Inferior parietal cortex (tissue), 1 donor: ENCODE measurements around the gene RTP3.
"Not testable (repeated sequence)": the region's sequence is repeated elsewhere in the genome, so short reads cannot be mapped to it uniquely, and the experiment has no call there.

Experiments
- DNase-seq: peaks from one replicate; pipeline ENCODE4 v3.0.0-alpha.2; 2016; ENCODE audit errors: extremely low spot score

RTP3 gene

DNA sequence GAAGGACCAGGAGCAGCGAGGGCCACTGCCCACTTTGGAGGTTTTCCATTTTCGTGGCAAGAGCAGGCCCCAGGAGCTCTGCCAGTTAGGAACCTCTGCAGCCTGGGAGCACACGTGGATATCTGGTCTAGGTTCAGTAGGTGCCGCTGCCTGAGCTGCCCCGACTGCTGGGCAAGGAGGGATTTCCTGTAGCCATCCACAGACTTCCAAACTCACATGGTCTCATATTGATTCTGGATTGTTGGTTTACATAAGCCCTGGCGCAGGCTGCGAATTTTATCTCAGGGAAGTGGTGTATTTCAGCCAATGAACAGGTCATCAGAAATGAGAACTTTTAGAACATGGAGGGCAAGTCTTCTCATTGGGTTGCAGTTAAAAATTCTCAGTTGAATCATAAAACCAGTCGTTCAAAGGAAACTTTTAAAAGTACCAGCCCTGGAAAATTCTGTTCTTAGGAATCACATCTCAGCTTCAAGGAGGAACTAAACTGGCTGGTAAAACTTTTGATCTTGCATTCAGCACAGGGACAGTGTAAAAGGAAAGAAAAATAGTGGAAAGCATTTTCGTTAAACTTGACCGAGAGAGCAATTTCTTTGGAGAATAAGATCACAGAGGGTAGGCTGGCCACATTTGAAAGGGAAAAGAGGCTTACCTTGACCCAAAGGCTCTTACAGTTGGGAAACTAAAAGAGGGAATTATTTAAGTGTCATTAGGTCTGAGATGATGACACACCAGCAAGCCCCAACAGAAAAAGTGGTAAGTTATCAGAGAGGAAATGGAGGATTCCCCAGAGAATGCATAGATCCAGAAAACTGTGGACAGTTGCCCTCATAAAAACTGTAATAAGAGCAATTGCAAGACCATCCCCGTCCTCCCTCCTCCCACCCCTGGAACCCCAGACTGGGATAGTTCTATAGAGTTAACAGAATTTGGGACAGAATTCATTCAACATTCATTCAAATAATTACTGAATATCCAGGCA lies 6.4 kb upstream of the RTP3 start:
- DNase-seq: no peak

DNA sequence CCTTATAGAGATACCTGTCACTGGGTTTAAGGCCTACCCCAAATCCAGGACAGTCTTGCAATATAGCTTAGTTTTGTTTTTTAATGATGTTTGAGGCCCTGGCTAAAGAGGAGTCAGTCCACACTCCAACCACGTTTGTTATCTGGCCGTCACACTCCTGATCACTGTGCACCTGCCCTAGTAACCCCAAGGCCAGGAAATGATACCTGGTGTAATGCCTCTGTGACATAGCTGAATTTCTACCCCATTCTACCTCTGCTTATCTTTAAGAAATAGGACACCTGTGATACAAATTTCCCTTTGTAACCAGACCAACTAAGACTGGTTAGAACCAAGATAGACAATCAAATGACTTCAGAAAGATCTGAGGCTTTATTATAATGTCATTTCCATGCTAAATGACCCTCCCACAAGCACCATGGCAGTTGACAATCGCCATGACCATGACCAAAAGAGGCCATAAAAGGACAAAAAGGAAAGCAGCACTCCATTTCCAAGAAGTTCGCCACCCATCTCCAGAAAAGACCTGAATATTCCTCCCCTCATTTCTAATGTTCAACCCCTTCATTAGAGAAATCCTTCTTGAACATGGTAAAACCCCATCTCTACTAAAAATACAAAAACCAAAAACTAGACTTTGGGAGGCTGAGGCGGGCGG lies 4.8 kb upstream of the RTP3 start:
- no peak for DNase-seq

DNA sequence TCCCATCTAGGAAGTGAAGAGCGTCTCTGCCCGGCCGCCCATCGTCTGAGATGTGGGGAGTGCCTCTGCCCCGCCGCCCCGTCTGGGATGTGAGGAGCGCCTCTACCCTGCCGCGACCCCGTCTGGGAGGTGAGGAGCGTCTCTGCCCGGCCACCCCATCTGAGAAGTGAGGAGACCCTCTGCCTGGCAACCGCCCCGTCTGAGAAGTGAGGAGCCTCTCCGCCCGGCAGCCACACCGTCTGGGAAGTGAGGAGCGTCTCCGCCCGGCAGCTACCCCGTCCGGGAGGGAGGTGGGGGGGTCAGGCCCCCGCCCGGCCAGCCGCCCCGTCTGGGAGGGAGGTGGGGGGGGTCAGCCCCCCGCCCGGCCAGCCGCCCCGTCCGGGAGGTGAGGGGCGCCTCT lies 3.3 kb upstream of the RTP3 start:
- not testable (repeated sequence) for DNase-seq

DNA sequence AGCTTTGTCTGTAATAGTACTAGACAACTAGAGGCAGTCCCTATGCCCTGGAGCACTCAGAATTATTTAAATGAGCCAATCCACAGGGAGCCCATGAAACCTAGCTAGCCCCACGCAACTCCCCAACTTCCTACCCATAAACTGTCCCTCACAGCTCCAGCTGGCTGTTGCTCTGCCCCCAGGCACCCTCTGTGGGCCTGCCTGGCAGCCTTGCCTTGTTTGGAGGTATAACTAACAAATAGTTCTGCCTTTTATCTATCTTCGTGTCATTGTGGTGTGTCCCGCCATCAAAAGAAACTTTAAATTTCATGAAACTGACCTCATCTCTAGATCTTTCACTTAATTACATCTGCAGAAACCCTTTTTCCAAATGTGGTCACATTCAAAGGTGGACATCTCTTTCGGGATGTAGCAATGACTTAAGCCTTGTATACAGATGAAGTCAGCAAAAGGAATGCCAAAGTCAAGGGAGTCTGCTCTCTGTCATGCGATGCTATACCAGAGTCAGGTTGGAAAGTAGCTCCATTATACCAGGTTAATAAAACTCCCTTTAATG lies 1.8 kb upstream of the RTP3 start:
- no peak for DNase-seq

DNA sequence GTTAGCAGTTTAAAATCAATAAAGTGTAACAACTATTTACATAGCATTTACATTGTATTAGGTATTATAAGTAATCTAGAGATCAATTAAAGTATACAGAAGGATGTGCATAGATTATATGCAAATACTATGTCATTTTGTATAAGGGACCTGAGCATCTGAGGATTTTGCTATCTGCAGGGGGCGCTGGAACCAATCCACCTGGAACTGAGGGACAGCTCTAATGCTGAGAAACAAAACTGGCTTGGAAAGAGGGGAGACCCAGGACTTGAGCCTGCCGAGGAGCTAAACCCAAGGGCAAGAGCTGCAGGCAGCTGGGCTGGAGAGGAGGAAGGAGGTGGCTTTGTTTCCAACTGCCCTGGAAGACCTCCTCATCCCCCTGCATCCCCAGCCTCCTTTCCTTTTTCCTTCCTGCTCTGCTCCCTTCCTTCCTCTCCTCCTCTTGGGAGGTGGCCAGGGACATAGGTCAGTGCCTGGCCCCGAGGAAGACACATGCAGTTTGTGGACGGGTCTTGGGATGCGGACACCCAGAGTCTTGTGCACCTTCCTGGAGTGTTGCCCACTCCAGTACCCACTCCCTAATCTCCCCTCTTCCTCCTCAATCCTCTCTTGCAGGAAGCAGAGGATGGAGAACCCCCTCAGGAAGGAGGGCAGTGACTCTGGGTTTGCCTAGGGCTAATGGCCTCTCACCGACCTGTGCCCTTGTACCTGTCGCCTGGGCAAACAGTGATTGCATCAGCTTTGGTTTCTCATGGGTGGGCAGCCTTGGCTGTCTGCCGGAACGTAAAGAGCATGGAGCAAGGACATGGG lies 825 bp upstream of the RTP3 start:
- no peak for DNase-seq

DNA sequence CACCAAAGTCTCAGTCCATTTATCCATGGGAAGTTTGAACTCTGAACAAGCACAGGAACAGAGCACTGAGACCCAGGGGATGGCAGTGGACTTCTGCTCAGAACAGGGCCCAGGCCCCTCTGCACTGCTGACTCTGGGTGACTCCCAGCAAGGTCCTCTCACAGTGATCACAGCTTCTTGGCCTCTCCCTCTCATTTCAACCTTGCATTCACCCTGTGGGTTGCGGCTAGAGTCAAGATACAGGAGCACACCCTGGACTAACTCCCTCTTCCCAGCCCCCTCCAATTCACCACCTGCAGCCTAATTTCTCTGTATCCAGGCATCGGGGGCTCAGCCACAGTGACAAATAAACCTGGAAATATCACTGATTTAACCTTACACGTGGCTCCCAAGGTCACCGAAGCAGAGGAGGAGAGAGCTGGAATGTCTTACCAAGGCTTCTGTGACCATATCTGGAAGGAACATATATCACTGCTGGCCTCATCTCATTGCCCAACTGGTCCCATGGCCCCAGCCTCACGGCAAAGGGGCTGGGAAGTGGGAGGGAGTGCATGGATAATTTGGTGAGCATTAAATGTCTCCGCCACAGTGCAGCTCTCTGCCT lies 1.2 kb downstream of the RTP3 start:
- DNase-seq: no peak

DNA sequence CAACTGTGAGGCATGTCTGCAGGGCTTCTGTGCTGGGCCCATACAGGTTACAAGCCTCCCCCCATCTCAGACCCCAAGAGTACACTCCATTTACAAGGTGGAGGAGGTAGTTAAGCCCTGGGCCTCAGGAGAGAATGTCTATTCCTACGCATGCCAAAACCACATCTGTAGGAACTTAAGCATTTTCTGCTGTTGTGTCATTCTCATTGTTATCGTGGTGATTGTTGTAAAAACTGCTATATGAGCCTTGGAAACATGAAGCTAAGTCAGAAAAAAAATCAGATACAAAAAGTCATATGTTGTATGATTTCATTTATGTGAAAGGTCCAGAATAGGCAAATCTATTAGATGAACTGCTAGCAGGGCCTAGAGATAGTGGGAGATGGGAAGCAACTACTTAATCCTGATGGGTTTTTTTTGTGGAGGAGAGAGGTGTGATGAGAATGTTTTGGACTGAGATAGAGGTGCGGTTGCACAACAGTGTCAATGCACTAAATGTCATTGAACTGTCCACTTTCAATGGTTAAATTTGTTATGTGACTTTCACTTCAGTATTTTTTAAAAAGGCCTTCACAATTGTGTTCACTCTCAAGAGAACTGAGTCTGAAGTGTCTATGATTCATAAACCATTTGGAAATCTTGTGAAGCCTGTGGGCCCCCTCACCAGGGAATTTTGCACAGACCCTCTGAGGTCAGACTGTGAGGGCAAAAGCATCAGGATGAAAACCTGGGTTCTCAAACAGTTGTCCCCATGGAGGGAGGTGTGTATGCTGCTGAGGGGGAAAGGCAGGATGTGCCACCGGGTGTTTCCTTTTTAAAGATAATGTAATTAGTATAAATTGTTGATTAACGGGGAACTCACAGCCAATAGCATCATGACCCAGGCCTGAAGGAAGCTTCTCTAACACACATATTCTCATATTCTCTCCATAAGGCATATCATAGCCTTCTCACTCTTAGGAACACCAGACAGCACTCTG lies 3.2 kb downstream of the RTP3 start:
- DNase-seq: no peak

DNA sequence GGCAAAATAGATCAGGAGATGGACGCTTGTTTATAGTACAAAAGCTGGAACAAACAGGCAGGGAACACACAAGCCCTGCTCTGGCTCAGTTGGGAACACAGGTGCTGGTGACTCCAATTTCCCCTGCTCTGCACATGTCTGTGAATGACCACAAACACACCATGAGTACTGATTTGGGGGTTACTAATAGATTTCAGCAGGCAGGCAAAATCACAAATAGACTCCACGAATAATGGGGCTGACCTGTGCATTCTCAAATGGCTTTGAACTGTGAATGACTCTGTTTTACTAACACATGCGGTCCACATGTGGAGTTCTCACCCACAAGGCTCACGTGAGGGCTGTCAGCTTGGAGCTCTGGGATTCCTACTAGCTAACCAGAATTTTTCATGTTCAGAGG lies 3.9 kb downstream of the RTP3 start:
- DNase-seq: no peak

DNA sequence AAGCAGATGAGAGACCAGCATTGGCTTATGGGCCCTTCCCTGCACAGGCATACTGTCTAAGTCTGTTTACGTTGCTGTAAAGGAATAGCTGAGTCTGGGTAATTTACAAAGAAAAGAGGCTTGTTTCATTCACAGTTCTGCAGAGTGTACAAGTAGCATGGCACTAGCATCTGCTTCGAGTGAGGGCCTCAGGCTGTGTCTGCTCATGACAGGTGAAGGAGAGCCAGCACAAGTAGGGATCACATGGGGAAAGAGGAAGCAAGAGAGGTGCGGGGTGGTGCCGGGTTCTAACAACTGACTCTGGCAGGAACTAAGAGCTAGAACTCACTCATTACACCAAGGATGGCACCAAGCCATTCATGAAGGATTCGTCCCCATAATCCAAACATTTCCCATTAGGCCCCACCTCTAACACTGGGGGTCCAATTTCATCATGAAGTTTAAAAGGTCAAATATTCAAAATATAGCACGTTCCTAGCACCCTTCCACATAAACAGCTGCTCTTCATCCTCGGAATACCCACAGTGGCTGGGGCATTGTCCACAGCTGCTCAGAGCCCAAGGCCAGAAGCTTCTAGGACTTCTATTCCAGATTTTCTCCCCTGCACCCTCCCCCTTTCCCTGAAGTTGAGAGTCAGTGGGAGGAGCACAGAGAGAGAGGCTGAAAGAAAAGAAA lies 5.6 kb downstream of the RTP3 start:
- no peak for DNase-seq

DNA sequence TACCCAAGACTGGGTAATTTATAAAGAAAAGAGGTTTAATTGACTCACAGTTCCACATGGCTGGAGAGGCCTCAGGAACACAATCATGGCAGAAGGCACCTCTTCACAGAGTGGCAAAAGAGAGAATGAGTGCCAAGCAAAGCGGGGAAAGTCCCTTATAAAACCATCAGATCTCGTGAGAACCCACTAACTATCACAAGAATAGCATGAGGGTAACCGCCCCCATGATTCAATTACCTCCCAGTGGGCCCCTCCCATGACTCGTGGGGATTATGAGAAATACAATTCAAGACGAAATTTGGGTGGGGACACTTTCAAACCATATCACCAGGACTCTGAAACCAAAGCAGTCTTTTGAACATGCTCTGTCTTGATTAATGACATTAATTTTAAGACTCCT lies 7.0 kb downstream of the RTP3 start:
- DNase-seq: no peak

DNA sequence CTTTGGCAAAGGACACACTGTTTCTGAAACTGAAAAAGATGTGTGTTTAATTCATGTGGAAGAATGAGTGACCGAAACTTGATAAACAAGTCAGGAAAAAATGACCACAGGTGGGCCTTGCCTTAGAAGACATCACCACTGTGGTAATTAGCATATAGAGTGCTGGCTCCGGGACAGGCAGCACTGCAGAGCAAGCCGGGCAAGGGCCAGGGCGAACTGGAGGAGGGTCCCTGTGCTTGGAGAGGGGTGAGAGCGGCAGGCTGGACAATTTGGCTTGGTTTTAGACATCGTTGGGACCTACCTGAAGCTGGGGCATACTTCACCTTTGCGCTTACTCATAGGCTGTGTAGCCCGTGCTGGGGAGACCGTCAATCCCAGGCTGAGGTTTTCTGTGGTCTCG lies 8.2 kb downstream of the RTP3 start:
- DNase-seq: no peak

DNA sequence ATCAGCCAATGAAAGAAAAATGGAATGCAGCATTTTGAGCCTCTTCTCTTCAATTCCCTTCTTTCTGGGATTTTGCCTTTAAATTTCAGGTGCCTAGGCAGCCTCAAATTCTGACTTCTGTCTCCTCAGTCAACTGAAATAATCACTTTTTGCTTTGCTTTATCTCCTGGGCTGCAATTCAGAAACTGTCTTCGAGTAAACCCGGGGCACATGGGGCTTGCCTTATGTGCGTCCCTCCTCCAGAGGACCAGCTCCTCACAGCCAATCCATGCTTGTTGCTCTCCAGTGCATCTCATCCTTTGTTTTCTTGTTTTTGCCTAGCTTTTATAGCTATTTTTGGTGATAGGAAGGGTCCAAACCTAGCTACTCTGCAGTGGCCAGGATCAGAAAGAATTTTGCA lies 8.8 kb downstream of the RTP3 start:
- no peak for DNase-seq

DNA sequence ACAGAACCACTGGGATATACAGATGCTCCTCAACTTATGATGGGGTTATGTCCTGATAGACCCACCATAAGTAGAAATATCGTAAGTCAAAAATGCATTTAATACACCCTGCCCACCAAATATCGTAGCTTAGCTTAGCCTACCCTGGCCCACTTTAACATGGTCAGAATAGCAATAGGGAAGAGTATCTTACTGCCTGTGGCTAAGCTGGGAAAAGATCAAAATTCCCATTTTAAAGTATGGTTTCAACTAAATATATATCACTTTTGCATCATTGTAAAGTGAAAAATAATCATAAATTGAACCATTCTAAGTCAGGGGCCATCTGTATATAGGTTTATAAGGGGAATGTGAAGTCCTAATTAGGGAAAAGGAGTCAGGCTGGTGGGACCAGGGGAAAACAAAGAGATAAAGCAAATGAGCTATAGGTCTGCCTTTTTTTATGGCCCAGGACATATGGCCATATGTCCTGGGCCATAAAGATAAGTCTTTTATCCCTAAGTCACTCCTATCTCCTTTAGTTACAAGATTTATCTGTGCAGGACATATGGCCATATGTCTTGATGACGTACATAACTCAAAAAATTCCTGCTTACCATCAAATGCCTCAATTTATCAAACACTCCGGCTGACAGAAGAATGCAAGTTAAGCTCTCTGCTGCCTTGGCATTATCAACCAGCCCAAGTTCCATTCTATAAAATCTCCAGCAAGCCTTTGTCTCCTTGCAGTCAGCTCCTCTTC lies 11.2 kb downstream of the RTP3 start:
- peak; percentile 27 for DNase-seq

DNA sequence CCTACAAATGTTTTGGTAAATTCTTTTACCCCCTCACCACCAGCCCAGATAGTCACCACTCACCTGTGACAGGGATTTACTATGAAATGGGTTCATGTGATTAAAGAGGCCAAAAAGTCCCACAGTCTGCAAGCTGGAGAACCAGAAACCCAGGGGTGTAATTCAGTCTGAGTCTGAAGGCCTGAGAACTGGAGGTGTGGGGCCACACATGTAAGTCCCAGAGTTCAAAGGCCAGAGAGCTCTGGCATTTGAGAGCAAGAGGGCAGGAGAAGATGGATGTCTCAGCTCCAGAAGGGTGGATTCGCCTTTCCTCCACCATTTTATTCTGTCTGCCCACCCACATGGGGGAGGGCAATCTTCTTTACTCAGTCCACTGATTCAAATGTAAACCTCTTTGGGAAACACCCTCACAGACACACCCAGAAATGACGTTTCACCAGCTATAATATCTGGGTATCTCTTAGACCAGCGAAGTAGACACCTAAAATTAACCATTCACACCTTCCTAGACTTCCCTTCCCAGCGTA lies 11.9 kb downstream of the RTP3 start:
- no peak for DNase-seq

DNA sequence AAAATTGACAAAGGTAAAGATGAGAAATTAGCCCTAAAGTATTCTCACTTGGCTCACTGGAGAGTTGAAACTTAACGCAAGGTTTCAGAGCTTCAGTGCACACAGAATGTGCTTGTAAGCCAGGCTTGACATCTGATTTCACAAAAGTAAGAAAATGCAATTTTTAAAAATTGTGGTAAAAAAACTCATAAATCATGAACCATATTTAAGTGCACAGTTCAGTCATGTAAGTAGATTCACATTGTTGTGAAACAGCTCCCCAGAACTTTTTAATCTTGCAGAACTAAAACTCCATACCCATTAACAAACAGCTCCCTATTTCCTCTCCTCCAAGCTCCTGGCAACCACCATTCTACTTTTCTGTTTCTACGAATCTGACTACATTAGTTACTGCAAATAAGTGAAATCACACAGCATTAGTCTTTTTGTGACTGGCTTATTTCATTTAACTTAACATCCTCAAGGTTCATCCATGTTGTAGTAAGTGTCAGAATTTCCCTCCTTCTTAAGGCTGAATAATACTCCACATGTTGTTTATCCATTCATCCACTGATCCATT lies 14.5 kb downstream of the RTP3 start:
- no peak for DNase-seq

DNA sequence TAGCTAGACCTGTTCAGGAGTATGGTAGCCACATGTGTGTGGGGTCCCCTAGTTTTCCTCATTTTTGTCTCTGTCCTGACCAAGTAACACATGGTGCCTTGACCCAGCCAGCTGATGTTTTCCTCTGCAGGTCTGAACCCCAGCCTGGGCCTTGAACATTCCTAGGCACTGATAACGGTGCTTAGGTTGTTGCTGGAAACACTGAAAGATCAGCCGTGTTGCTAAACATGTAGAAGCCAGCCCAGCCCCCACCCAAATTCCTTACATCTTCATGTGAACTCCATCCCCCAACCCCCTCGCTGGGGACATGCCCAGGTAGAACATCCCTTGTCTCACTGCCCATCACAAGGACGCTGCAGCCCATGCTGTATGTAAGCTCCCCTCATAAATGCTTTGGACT lies 18.7 kb downstream of the RTP3 start:
- no peak for DNase-seq

DNA sequence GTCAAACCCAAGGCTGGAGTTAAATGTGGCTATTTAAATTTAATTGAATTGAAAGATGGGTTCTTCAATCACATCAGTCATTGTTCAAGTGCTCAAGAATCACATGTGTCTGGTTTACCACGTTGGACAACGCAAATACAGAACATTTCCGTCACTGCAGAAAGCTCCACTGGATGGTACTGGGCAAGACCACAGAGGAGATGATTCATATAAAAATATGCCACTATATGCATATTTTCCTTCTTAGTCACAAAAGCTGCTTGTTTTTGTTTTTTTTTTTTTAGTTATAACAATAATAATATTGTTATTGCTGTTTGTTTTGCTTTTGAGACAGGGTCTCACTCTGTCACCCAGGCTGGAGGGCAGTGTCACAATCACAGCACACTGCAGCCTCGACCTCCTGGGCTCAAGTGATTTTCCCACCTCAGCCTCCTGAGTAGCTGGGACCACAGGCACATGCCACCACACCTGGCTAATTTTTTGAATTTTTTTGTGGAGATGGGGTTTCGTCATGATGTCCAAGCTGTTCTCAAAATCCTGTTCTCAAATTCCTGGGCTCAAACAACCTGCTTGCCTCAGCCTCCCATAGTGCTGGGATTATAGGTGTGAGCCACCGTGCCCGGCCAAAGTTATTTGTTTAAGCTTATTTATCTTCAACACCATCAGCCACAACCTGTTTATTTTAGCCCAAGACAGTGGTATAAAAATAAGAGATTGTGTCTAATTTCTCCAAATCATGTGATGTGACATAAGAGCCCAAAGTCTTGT lies 19.4 kb downstream of the RTP3 start:
- no peak for DNase-seq

DNA sequence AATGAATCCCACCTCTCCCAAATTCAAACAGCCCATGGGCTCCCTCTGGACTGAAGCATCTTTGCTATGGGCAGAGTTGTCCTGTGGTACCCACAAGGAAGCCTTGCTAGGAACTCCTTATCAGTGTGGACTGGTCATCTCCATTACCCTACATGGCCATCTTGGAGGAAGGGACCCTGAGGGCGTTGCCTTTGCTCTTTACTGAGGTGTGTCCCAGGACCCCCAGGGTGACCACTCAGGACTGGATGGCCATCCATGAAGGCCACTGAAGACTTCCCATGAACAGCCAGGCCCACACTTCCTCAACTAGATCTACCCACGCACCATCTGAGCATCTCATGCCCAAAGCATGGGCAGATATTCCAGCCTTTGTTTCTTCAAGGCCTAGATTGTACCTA lies 20.0 kb downstream of the RTP3 start:
- no peak for DNase-seq
